Daoy (cell line): ENCODE data around the gene MRGPRD. TPM values are rescaled to one million over a fixed set of nuclear protein-coding genes. Genes with fewer than 3 reads are reported as not detected.

Experiments used
- DNase-seq: peaks from one replicate; pipeline ENCODE4 v3.0.0-alpha.2; 2015; ENCODE audit warnings: low read depth
- total RNA-seq: library from RNA; depleted of rRNA; stranded (reverse); fragments of >200 nt; shearing (Covaris generic); gene quantifications from 2 replicates; pipeline ENCODE4 v1.2.3, GENCODE V29; 2014

MRGPRD gene
- total RNA-seq, 1 experiment from 2014 or later, result not detected

- DNase-seq, result peak; percentile 69
Measured at GRCh38 chr11:68946416-68947090, 34.2 kb downstream of the MRGPRD start.

GRCh38 chr11:68942751-68943271, 38.0 kb downstream of the MRGPRD start:
- no peak for DNase-seq

- no peak for DNase-seq
Measured at GRCh38 chr11:68942095-68942620, 38.6 kb downstream of the MRGPRD start.

GRCh38 chr11:68941324-68942094, 39.3 kb downstream of the MRGPRD start:
- no peak for DNase-seq

- no peak for DNase-seq
Measured at GRCh38 chr11:68940651-68941323, 40.0 kb downstream of the MRGPRD start.

GRCh38 chr11:68939583-68940555, 40.9 kb downstream of the MRGPRD start:
- no peak for DNase-seq

GRCh38 chr11:68938816-68939582, 41.8 kb downstream of the MRGPRD start:
- DNase-seq, result no peak

GRCh38 chr11:68938088-68938487, 42.7 kb downstream of the MRGPRD start:
- no peak for DNase-seq

GRCh38 chr11:68936676-68937620, 43.8 kb downstream of the MRGPRD start:
- no peak for DNase-seq

- no peak for DNase-seq
Measured at GRCh38 chr11:68936358-68936636, 44.5 kb downstream of the MRGPRD start.

GRCh38 chr11:68935516-68936357, 45.0 kb downstream of the MRGPRD start:
- no peak for DNase-seq

- DNase-seq, result no peak
Measured at GRCh38 chr11:68935066-68935465, 45.7 kb downstream of the MRGPRD start.

GRCh38 chr11:68934666-68935065, 46.1 kb downstream of the MRGPRD start:
- DNase-seq, result no peak

GRCh38 chr11:68934321-68934645, 46.5 kb downstream of the MRGPRD start:
- DNase-seq, result no peak

GRCh38 chr11:68933605-68934320, 47.0 kb downstream of the MRGPRD start:
- DNase-seq, result no peak

GRCh38 chr11:68932933-68933577, 47.7 kb downstream of the MRGPRD start:
- no peak for DNase-seq

- DNase-seq, result no peak
Measured at GRCh38 chr11:68932358-68932757, 48.4 kb downstream of the MRGPRD start.
